Tibial nerve (tissue), 4 donors: ENCODE data around the gene MCOLN1.

Source experiments
- EP300 ChIP-seq, 2 donors: sonication (generic); formaldehyde crosslinking; IDR thresholded peaks; one replicate each; pipeline ENCODE4 v1.6.1; 2017; ENCODE audit warnings: antibody characterized with exemption in 2 of 2, mild to moderate bottlenecking in 1 of 2
- POLR2A ChIP-seq, 2 donors: fragments of 450-650 bp; IDR thresholded peaks; one replicate each; pipeline ENCODE4 v1.6.1; 2017; ENCODE audit warnings: antibody characterized with exemption in 2 of 2, mild to moderate bottlenecking in 2 of 2, moderate library complexity in 2 of 2
- TF ChIP-seq, protein P1 (sequence below), 5 experiments: fragments of 200-600 bp in 3 of 5; fragments of 450-650 bp in 2 of 5; sonication (generic) in 3 of 5; IDR thresholded peaks; one replicate each; pipeline ENCODE4 v1.5.1; 2016 to 2019; ENCODE audit warnings: antibody characterized with exemption in 5 of 5, mild to moderate bottlenecking in 3 of 5, moderate library complexity in 2 of 5

DNA sequence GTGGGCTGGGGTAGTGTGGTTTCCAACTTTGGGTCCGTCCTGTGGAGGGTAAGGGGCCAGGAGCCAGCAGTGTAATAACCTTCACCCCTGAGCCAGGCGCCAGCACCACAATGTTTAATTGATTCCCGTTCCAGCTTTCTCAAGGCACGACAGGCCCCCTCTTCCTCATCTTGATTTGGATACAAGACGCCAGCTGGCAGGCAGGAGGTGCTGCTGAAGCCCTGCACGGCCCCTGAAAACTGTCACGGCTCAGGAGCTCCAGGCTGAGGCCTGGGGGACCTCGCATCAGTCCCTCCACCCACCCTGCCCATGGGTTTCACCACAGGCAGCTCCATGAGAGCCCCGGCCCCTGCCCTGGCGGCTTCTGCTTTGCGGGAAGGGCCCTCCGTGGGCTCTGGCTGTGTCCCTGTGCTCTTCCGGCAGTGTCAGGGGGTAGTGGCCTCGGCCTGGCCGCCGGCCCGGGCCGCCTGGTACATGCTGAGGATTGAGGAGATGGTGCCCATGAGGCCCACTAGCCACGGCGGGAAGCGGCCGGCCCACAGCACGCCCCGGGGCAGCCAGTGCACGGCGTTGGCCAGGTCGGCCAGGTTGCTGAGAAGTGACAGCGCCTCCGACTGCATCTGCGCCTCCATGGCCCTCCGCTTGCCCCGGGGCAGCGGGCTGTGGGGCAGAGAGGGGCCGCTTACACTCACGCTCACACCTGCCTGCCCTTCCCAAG is 45.5 kb upstream of the MCOLN1 start:
- TF ChIP-seq POLR2A (IDR thresholded peaks at IDR 0.05), result no peak
- TF ChIP-seq EP300 (IDR thresholded peaks at IDR 0.05), result no peak
- TF ChIP-seq, protein P1, sequence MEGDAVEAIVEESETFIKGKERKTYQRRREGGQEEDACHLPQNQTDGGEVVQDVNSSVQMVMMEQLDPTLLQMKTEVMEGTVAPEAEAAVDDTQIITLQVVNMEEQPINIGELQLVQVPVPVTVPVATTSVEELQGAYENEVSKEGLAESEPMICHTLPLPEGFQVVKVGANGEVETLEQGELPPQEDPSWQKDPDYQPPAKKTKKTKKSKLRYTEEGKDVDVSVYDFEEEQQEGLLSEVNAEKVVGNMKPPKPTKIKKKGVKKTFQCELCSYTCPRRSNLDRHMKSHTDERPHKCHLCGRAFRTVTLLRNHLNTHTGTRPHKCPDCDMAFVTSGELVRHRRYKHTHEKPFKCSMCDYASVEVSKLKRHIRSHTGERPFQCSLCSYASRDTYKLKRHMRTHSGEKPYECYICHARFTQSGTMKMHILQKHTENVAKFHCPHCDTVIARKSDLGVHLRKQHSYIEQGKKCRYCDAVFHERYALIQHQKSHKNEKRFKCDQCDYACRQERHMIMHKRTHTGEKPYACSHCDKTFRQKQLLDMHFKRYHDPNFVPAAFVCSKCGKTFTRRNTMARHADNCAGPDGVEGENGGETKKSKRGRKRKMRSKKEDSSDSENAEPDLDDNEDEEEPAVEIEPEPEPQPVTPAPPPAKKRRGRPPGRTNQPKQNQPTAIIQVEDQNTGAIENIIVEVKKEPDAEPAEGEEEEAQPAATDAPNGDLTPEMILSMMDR (IDR thresholded peaks at IDR 0.05), result no peak
